Activated CD4-positive, alpha-beta memory T cell treated with anti-CD3 and anti-CD28 coated beads, Interleukin-2, amount 10 ng/mL, durations not matched to agents 7 days and 5 days (primary cell): ENCODE results near the gene RAB25. TPM values are rescaled to one million over a fixed set of nuclear protein-coding genes. Genes with fewer than 3 reads are reported as not detected.
A peak's percentile ranks its signal among the peaks of the same experiment; 100 is the strongest.
"Not testable (repeated sequence)": the region's sequence is repeated elsewhere in the genome, so short reads cannot be mapped to it uniquely, and the experiment has no call there.

Experiments used
- CTCF ChIA-PET: fragments of 350-600 bp; sonication (Branson Sonifier 250); formaldehyde crosslinking; loops from one replicate; lab custom pipeline; 2021; ENCODE audit warnings: antibody characterized with exemption, inconsistent platforms; lab: Charles Lee
- POLR2A ChIA-PET: fragments of 350-600 bp; sonication (Branson Sonifier 250); formaldehyde crosslinking; loops from one replicate; lab custom pipeline; 2021; ENCODE audit warnings: antibody characterized with exemption; lab: Charles Lee
- DNase-seq: peaks from one replicate; pipeline ENCODE4 v3.0.0-alpha.2; 2020
- H3K27ac Mint-ChIP-seq: one replicate; pipeline ENCODE4 v1.8.0; 2021; ENCODE audit warnings: mild to moderate bottlenecking, mixed read lengths
- H3K27me3 Mint-ChIP-seq: one replicate; pipeline ENCODE4 v1.8.0; 2021; ENCODE audit warnings: mixed read lengths
- H3K36me3 Mint-ChIP-seq: one replicate; pipeline ENCODE4 v1.8.0; 2021; ENCODE audit warnings: low read depth, mixed read lengths
- H3K4me1 Mint-ChIP-seq: one replicate; pipeline ENCODE4 v1.8.0; 2021; ENCODE audit warnings: mixed read lengths
- H3K4me3 Mint-ChIP-seq: one replicate; pipeline ENCODE4 v1.8.0; 2021; ENCODE audit warnings: mild to moderate bottlenecking, mixed read lengths
- H3K9me3 Mint-ChIP-seq: one replicate; pipeline ENCODE4 v1.8.0; 2021; ENCODE audit warnings: mixed read lengths
- total RNA-seq, 2 experiments: library from RNA; stranded (reverse); gene quantifications; one replicate each; pipeline ENCODE4 v1.2.3, GENCODE V29; 2021

Gene RAB25
- total RNA-seq, 2 experiments from 2014 or later = 0.53 TPM; not detected in 1

DNA sequence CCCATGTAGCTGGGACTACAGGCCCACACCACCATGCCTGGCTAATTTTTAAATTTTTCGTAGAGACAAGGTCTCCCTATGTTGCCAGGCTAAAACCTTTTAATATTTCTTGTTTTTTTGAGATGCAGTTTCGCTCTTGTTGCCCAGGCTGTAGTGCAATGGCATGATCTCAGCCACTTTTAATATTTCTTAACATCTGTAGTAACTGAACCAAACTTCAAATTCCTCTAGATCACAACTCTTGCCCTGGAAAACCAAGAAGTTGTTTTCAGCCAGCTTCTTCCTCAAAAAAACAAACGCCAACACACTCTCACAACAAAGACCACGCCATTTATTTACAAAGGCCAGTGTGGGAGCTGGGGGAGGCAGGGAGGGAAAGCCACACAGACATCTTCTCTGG, 26.0 kb upstream of the RAB25 start:
- H3K4me3 Mint-ChIP-seq, POLR2A ChIA-PET, H3K4me1 Mint-ChIP-seq, CTCF ChIA-PET, H3K27me3 Mint-ChIP-seq, H3K27ac Mint-ChIP-seq, DNase-seq, H3K36me3 Mint-ChIP-seq, H3K9me3 Mint-ChIP-seq: not testable (repeated sequence)

GRCh38 chr1:156042828-156043227, 18.1 kb upstream of the RAB25 start:
- ChIA-PET CTCF (interaction anchor here (1.8 kb wide), 1 partner anchor 24 kb away, joined by 6 read pairs; no protein-coding TSS in a partner anchor), POLR2A (interaction anchor here (2.3 kb wide), 1 partner anchor 10 kb away, joined by 6 read pairs; the partner anchor contains the start of gene UBQLN4)
- Mint-ChIP-seq H3K4me1 (peaks cover 21% of the 10 kb centered on the region), H3K36me3 (peaks cover 29% of the 10 kb centered on the region), H3K9me3 (no peaks in the 10 kb centered on the region), H3K27me3 (no peaks in the 10 kb centered on the region), H3K4me3 (no peak overlapping the region), H3K27ac (no peak overlapping the region)
- no peak for DNase-seq

- Mint-ChIP-seq H3K36me3 (peaks cover 33% of the 10 kb centered on the region), H3K4me1 (peaks cover 21% of the 10 kb centered on the region), H3K4me3 (no peak overlapping the region), H3K9me3 (no peaks in the 10 kb centered on the region), H3K27me3 (no peaks in the 10 kb centered on the region), H3K27ac (peak overlapping the region; percentile 64)
- ChIA-PET POLR2A (interaction anchor here (0.5 to 1.4 kb wide), 7 partner anchors 9 to 545 kb away, joined by 3 to 6 read pairs (median 3); partner anchors contain the start of genes KHDC4, LAMTOR2, SSR2 and UBQLN4), CTCF (interaction anchor here (0.9 to 1.5 kb wide), 7 partner anchors 8 to 180 kb away, joined by 3 to 7 read pairs (median 4); partner anchors contain the start of gene SSR2)
- peak; percentile 47 for DNase-seq
Measured at GRCh38 chr1:156045076-156045475, 15.9 kb upstream of the RAB25 start.

GRCh38 chr1:156048663-156049258, 12.2 kb upstream of the RAB25 start:
- no peaks in the 10 kb centered on the region for H3K27me3 Mint-ChIP-seq

GRCh38 chr1:156050376-156050775, 10.6 kb upstream of the RAB25 start:
- Mint-ChIP-seq H3K36me3 (peaks cover 17% of the 10 kb centered on the region), H3K9me3 (no peaks in the 10 kb centered on the region), H3K4me1 (peaks cover 18% of the 10 kb centered on the region), H3K4me3 (no peak overlapping the region), H3K27me3 (no peaks in the 10 kb centered on the region), H3K27ac (no peak overlapping the region)
- ChIA-PET POLR2A (no interaction called here), CTCF (interaction anchor here (0.5 to 1.4 kb wide), 2 partner anchors 16 to 19 kb away, joined by 3 read pairs; no protein-coding TSS in a partner anchor)
- DNase-seq = no peak

More at GRCh38 chr1:156048663-156049258, 12.2 kb upstream of the RAB25 start:
- no peak for DNase-seq
- ChIA-PET POLR2A (no interaction called here), CTCF (interaction anchor here (1.8 kb wide), 1 partner anchor 15 kb away, joined by 4 read pairs; no protein-coding TSS in a partner anchor)
- Mint-ChIP-seq H3K9me3 (no peaks in the 10 kb centered on the region), H3K27ac (no peak overlapping the region), H3K4me3 (no peak overlapping the region), H3K4me1 (peaks cover 26% of the 10 kb centered on the region), H3K36me3 (peaks cover 26% of the 10 kb centered on the region)

GRCh38 chr1:156051011-156051725, 9.8 kb upstream of the RAB25 start:
- no peak overlapping the region for H3K4me3 Mint-ChIP-seq
- H3K9me3 Mint-ChIP-seq = no peaks in the 10 kb centered on the region
- ChIA-PET CTCF (interaction anchor here (1.0 to 1.4 kb wide), 4 partner anchors 10 to 61 kb away, joined by 3 to 5 read pairs (median 4); no protein-coding TSS in a partner anchor), POLR2A (interaction anchor here (1.5 kb wide), 1 partner anchor 117 kb away, joined by 5 read pairs; the partner anchor contains the start of gene KHDC4)
- no peak for DNase-seq
- no peak overlapping the region for H3K27ac Mint-ChIP-seq
- H3K4me1 Mint-ChIP-seq = peaks cover 24% of the 10 kb centered on the region
- peaks cover 16% of the 10 kb centered on the region for H3K36me3 Mint-ChIP-seq
- no peaks in the 10 kb centered on the region for H3K27me3 Mint-ChIP-seq

DNA sequence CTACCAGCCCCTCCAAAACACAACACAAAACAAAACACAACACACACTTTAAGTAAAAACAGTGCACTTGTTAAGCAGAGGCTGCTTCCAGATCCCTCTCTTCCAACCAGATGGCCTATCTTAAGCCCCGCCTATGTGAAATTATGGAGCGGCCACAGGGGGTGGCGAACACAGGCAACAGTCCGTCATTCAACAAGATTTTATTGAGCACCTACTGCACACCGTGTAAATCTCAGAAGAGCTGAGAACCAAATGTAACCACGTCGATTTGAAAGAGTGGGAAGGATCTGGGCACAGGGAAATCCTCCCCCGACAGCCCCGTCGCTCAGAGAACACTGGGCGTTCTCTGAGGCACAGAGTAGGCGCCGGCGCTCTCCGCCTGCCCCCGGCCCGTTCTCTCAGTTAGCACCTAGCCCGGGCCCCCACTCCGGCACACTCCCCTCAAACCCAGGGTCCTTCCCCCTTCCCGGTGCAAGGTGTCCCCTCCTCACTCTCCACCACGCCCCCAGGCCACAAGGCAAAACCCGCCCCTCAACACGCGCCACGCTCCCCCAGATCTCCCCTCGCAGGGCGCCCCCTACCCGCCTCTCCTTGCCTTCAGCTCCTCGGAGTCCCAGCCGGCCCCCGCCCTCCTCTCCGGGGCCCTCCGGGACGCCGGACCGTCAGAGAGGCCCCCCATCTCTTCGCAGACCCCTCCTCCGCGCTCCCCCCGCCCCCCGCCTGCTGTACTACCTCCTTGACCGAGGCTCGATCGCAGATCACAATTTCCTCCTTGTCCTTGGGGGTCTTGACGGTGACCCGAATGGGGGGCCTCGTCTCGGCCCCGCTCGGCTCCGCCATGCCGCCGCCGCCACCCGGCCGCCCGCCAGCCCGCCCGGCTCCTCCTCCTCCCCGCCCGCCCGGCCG, 7.8 kb upstream of the RAB25 start:
- DNase-seq = peak; percentile 69
- peak overlapping the region; percentile 80 for H3K27ac Mint-ChIP-seq
- H3K4me1 Mint-ChIP-seq = peaks cover 33% of the 10 kb centered on the region
- POLR2A ChIA-PET = interaction anchor here (0.6 to 1.7 kb wide), 6 partner anchors 8 to 119 kb away, joined by 3 to 6 read pairs (median 4); partner anchors contain the start of gene KHDC4
- H3K27me3 Mint-ChIP-seq = no peaks in the 10 kb centered on the region
- peak overlapping the region; percentile 91 for H3K4me3 Mint-ChIP-seq
- no peaks in the 10 kb centered on the region for H3K9me3 Mint-ChIP-seq
- peaks cover 23% of the 10 kb centered on the region for H3K36me3 Mint-ChIP-seq
- CTCF ChIA-PET = interaction anchor here (0.6 to 1.9 kb wide), 9 partner anchors 8 to 243 kb away, joined by 3 to 10 read pairs (median 3); partner anchors contain the start of gene SSR2

- DNase-seq = peak; percentile 88
- H3K4me1 Mint-ChIP-seq = peaks cover 33% of the 10 kb centered on the region
- no peaks in the 10 kb centered on the region for H3K27me3 Mint-ChIP-seq
- H3K36me3 Mint-ChIP-seq = peaks cover 22% of the 10 kb centered on the region
- H3K4me3 Mint-ChIP-seq = peak within 1 kb of the TSS; percentile 91
- peak within 1 kb of the TSS; percentile 82 for H3K27ac Mint-ChIP-seq
- ChIA-PET CTCF (interaction anchor here (0.6 to 1.9 kb wide), 6 partner anchors 12 to 244 kb away, joined by 3 to 10 read pairs (median 3); partner anchors contain the start of gene SSR2), POLR2A (interaction anchor here (1.0 to 1.7 kb wide), 4 partner anchors 9 to 76 kb away, joined by 3 to 6 read pairs (median 4); no protein-coding TSS in a partner anchor)
- H3K9me3 Mint-ChIP-seq = no peaks in the 10 kb centered on the region
Measured at GRCh38 chr1:156053768-156054499, 7.0 kb upstream of the RAB25 start, which contains the start of gene UBQLN4. Gene UBQLN4 (minus strand): TSS chr1:156053798. CDS start chr1:156053701, 97 bp downstream.

- H3K36me3 Mint-ChIP-seq = peaks cover 22% of the 10 kb centered on the region
- no peaks in the 10 kb centered on the region for H3K27me3 Mint-ChIP-seq
- ChIA-PET CTCF (interaction anchor here (1.2 to 1.9 kb wide), 2 partner anchors 12 to 34 kb away, joined by 5 to 10 read pairs; partner anchors contain the start of gene SSR2), POLR2A (interaction anchor here (1.0 to 1.4 kb wide), 2 partner anchors 10 to 77 kb away, joined by 3 to 4 read pairs; no protein-coding TSS in a partner anchor)
- H3K9me3 Mint-ChIP-seq = no peaks in the 10 kb centered on the region
- H3K27ac Mint-ChIP-seq = peak within 1 kb of the TSS; percentile 82
- peak; percentile 97 for DNase-seq
- peaks cover 33% of the 10 kb centered on the region for H3K4me1 Mint-ChIP-seq
- H3K4me3 Mint-ChIP-seq = peak within 1 kb of the TSS; percentile 91
Measured at GRCh38 chr1:156054500-156055280, 6.3 kb upstream of the RAB25 start, which contains the start of gene LAMTOR2. Gene LAMTOR2 (plus strand): TSS chr1:156054782. CDS start chr1:156054890, 108 bp downstream.

DNA sequence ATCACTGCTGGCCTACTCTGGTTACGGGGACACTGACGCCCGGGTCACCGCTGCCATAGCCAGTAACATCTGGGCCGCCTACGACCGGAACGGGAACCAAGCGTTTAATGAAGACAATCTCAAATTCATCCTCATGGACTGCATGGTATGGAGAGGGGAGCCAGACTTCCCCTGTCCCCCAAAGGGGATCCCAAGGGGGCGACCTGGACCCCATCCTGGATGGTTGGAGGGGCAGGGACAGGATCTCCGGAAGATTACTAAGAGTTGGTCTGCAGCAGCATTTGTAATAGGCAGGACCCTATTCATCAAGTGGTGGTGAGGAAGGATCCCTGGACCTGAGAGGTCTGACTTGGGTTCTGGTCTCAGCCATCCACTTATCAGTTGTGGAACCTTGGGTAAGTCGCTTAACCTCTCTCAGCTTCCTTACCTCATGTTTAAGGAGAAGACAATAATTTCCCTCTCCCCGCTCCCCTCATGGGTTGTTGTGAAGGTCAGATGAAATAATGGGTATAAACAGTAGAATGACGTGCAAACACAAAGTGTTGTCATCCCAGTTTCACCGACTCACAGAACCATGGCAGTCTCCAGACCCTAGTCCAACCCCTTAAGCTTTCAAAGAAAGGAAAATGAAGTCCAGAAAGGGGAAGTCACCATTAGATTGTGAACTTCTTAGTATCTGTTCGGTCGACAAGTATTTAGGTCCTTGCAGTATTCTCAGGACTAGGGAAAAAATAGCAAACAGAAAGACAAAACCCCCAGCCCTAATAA, 5.5 kb upstream of the RAB25 start:
- peaks cover 33% of the 10 kb centered on the region for H3K4me1 Mint-ChIP-seq
- H3K36me3 Mint-ChIP-seq = peaks cover 18% of the 10 kb centered on the region
- H3K9me3 Mint-ChIP-seq = no peaks in the 10 kb centered on the region
- peak overlapping the region; percentile 82 for H3K4me3 Mint-ChIP-seq
- ChIA-PET CTCF (interaction anchor here (1.2 kb wide), 1 partner anchor 11 kb away, joined by 5 read pairs; no protein-coding TSS in a partner anchor), POLR2A (no interaction called here)
- H3K27me3 Mint-ChIP-seq = no peaks in the 10 kb centered on the region
- DNase-seq = no peak
- peak overlapping the region; percentile 82 for H3K27ac Mint-ChIP-seq
